Smooth muscle cell (in vitro differentiated cells): Measurements from ENCODE around the gene DYNLRB2. TPM values are rescaled to one million over a fixed set of nuclear protein-coding genes. Genes with fewer than 3 reads are reported as not detected.

Experiments
- DNase-seq: peaks from one replicate; lab custom pipeline; 2025; ENCODE audit not compliant: unreplicated experiment; lab: John Stamatoyannopoulos, UW
- H2AFZ ChIP-seq: fragments of 200-600 bp; sonication (generic); 2 replicates; pipeline ENCODE4 v1.6.0; 2016; ENCODE audit warnings: antibody characterized with exemption, low read depth, mild to moderate bottlenecking
- H3F3A ChIP-seq: fragments of 200-600 bp; sonication (generic); 2 replicates; pipeline ENCODE4 v1.6.0; 2017; ENCODE audit warnings: antibody characterized with exemption, low read depth
- H3K27ac ChIP-seq: fragments of 200-600 bp; sonication (generic); 2 replicates; pipeline ENCODE4 v1.5.1; 2016; ENCODE audit warnings: low read depth, mild to moderate bottlenecking
- H3K27me3 ChIP-seq: fragments of 200-600 bp; sonication (generic); 2 replicates; pipeline ENCODE4 v1.6.1; 2016; ENCODE audit warnings: low read depth, mild to moderate bottlenecking
- H3K36me3 ChIP-seq: fragments of 200-600 bp; sonication (generic); 2 replicates; pipeline ENCODE4 v1.5.1; 2016; ENCODE audit warnings: low read depth
- H3K4me1 ChIP-seq: fragments of 200-600 bp; sonication (generic); 2 replicates; pipeline ENCODE4 v1.5.1; 2016; ENCODE audit warnings: low read depth
- H3K4me2 ChIP-seq: fragments of 200-600 bp; sonication (generic); 2 replicates; pipeline ENCODE4 v1.6.0; 2016; ENCODE audit warnings: mild to moderate bottlenecking
- H3K4me3 ChIP-seq: fragments of 200-600 bp; sonication (generic); 2 replicates; pipeline ENCODE4 v1.5.1; 2016; ENCODE audit warnings: mild to moderate bottlenecking
- H3K79me2 ChIP-seq: fragments of 200-600 bp; sonication (generic); 2 replicates; pipeline ENCODE4 v1.6.0; 2016; ENCODE audit warnings: low read depth, mild to moderate bottlenecking
- H3K9ac ChIP-seq: fragments of 200-600 bp; sonication (generic); 2 replicates; pipeline ENCODE4 v1.6.0; 2016; ENCODE audit warnings: low read depth
- H3K9me3 ChIP-seq: fragments of 200-600 bp; sonication (generic); replicated peaks from 2 replicates; pipeline ENCODE4 v1.5.1; 2016; ENCODE audit warnings: low read depth
- H4K20me1 ChIP-seq: fragments of 200-600 bp; sonication (generic); 2 replicates; pipeline ENCODE4 v1.6.0; 2016; ENCODE audit warnings: low read depth
- CTCF ChIP-seq: fragments of 200-600 bp; sonication (generic); IDR thresholded peaks from 2 replicates; pipeline ENCODE4 v1.5.1; 2017; ENCODE audit warnings: borderline replicate concordance, mild to moderate bottlenecking, antibody characterized with exemption; ENCODE audit not compliant: insufficient read depth, poor library complexity, severe bottlenecking
- WGBS: methylation state at CpG from one replicate; pipeline ENCODE4 v1.1.7; 2016; ENCODE audit warnings: low lambda C conversion rate; 5-methylcytosine and 5-hydroxymethylcytosine counted together
- polyA plus RNA-seq: library from polyadenylated mRNA; unstranded; fragments of >200 nt; fragmentation: Nextera tagmentation; extraction: Ambion mirVana; gene quantifications from 2 replicates; pipeline ENCODE4 v1.2.1, GENCODE V29; 2016
- total RNA-seq: library from RNA; depleted of rRNA; stranded (reverse); fragments of >200 nt; gene quantifications from 2 replicates; pipeline ENCODE4 v1.2.3, GENCODE V29; 2014

DYNLRB2 gene
- total and polyA plus RNA-seq, 2 experiments from 2014 or later, result 0.58 TPM; not detected in 1

- DNase-seq, result no peak
- H3K4me2 ChIP-seq, result no peak overlapping the region
- no peak for TF ChIP-seq CTCF
Observed at GRCh38 chr16:80512593-80512853, 28.3 kb upstream of the DYNLRB2 start.

GRCh38 chr16:80515374-80515773 lies 25.4 kb upstream of the DYNLRB2 start:
- no peak overlapping the region for H3K27ac ChIP-seq
- no peak overlapping the region for H3K4me3 ChIP-seq
- H4K20me1 ChIP-seq, result no peaks in the 10 kb centered on the region
- H3K9me3 ChIP-seq, result no peaks in the 10 kb centered on the region
- H3K27me3 ChIP-seq, result peaks cover 4% of the 10 kb centered on the region
- no peak overlapping the region for H2AFZ ChIP-seq
- H3K4me1 ChIP-seq, result no peaks in the 10 kb centered on the region
- no peaks in the 10 kb centered on the region for H3K79me2 ChIP-seq
- TF ChIP-seq CTCF, result no peak
- no peak for DNase-seq
- WGBS, result 92% methylated on average over 5 of the region's 5 CpGs
- H3F3A ChIP-seq, result no peaks in the 10 kb centered on the region
- H3K36me3 ChIP-seq, result no peaks in the 10 kb centered on the region
- no peak overlapping the region for H3K9ac ChIP-seq
- no peak overlapping the region for H3K4me2 ChIP-seq

More at GRCh38 chr16:80512593-80512853, 28.3 kb upstream of the DYNLRB2 start:
- Histone ChIP-seq H3K9me3 (no peaks in the 10 kb centered on the region), H4K20me1 (no peaks in the 10 kb centered on the region), H2AFZ (no peak overlapping the region), H3K27ac (no peak overlapping the region), H3K27me3 (peaks cover 4% of the 10 kb centered on the region), H3K79me2 (no peaks in the 10 kb centered on the region), H3K4me1 (no peaks in the 10 kb centered on the region), H3F3A (no peaks in the 10 kb centered on the region), H3K36me3 (no peaks in the 10 kb centered on the region), H3K4me3 (no peak overlapping the region), H3K9ac (no peak overlapping the region)
- 66% methylated on average over 1 of the region's 1 CpG for WGBS

- 89% methylated on average over 2 of the region's 2 CpGs for WGBS
- no peak overlapping the region for H3K27ac ChIP-seq
- H3K79me2 ChIP-seq, result no peaks in the 10 kb centered on the region
- peaks cover 11% of the 10 kb centered on the region for H3K27me3 ChIP-seq
- H3K4me2 ChIP-seq, result no peak overlapping the region
- no peak overlapping the region for H3K9ac ChIP-seq
- H3K36me3 ChIP-seq, result no peaks in the 10 kb centered on the region
- no peak overlapping the region for H2AFZ ChIP-seq
- H3K4me3 ChIP-seq, result no peak overlapping the region
- no peak for TF ChIP-seq CTCF
- no peak for DNase-seq
- H4K20me1 ChIP-seq, result no peaks in the 10 kb centered on the region
- no peaks in the 10 kb centered on the region for H3K4me1 ChIP-seq
- no peaks in the 10 kb centered on the region for H3K9me3 ChIP-seq
- H3F3A ChIP-seq, result no peaks in the 10 kb centered on the region
Observed at GRCh38 chr16:80517846-80518245, 22.9 kb upstream of the DYNLRB2 start.

- Histone ChIP-seq H3K27me3 (peaks cover 8% of the 10 kb centered on the region), H3K4me2 (no peak overlapping the region), H3K4me1 (no peaks in the 10 kb centered on the region), H4K20me1 (no peaks in the 10 kb centered on the region), H3K9ac (no peak overlapping the region), H3K79me2 (no peaks in the 10 kb centered on the region), H3K27ac (no peak overlapping the region), H3K36me3 (no peaks in the 10 kb centered on the region), H2AFZ (no peak overlapping the region), H3K4me3 (no peak overlapping the region), H3K9me3 (no peaks in the 10 kb centered on the region), H3F3A (no peaks in the 10 kb centered on the region)
- 53% methylated on average over 7 of the region's 7 CpGs for WGBS
- no peak for DNase-seq
- TF ChIP-seq CTCF, result no peak
Observed at GRCh38 chr16:80518436-80518835, 22.4 kb upstream of the DYNLRB2 start.
